Kidney epithelial cell (primary cell): ENCODE results near the gene HTR7. TPM values are rescaled to one million over a fixed set of nuclear protein-coding genes. Genes with fewer than 3 reads are reported as not detected.

Experiments
- DNase-seq: peaks from one replicate; pipeline ENCODE4 v3.0.0-alpha.2; 2010; ENCODE audit warnings: low read depth
- H3K27me3 ChIP-seq: 2 replicates; pipeline ENCODE4 v1.6.0; 2011; ENCODE audit warnings: low read length; ENCODE audit not compliant: control insufficient read depth, insufficient read depth
- H3K36me3 ChIP-seq: 2 replicates; pipeline ENCODE4 v1.5.1; 2011; ENCODE audit warnings: low read length; ENCODE audit not compliant: control insufficient read depth, insufficient read depth
- H3K4me3 ChIP-seq: 2 replicates; pipeline ENCODE4 v1.5.1; 2011; ENCODE audit warnings: low read depth, mild to moderate bottlenecking, control low read depth, low read length
- total RNA-seq: library from RNA; depleted of rRNA; stranded (reverse); fragments of >200 nt; gene quantifications from 2 replicates; pipeline ENCODE4 v1.2.3, GENCODE V29; 2015
- TF ChIP-seq, protein P1 (sequence below): IDR thresholded peaks from 2 replicates; pipeline ENCODE4 v1.5.1; 2011; ENCODE audit warnings: mild to moderate bottlenecking, moderate library complexity, low read length, control low read depth, inconsistent platforms; ENCODE audit not compliant: insufficient read depth, poor library complexity, severe bottlenecking

The HTR7 gene
- total RNA-seq, 1 donor from 2014 or later: 0.17 TPM

- Histone ChIP-seq H3K27me3 (peaks cover 17% of the 10 kb centered on the region), H3K36me3 (no peaks in the 10 kb centered on the region), H3K4me3 (peak overlapping the region; percentile 53)
- DNase-seq: no peak
- TF ChIP-seq, protein P1, sequence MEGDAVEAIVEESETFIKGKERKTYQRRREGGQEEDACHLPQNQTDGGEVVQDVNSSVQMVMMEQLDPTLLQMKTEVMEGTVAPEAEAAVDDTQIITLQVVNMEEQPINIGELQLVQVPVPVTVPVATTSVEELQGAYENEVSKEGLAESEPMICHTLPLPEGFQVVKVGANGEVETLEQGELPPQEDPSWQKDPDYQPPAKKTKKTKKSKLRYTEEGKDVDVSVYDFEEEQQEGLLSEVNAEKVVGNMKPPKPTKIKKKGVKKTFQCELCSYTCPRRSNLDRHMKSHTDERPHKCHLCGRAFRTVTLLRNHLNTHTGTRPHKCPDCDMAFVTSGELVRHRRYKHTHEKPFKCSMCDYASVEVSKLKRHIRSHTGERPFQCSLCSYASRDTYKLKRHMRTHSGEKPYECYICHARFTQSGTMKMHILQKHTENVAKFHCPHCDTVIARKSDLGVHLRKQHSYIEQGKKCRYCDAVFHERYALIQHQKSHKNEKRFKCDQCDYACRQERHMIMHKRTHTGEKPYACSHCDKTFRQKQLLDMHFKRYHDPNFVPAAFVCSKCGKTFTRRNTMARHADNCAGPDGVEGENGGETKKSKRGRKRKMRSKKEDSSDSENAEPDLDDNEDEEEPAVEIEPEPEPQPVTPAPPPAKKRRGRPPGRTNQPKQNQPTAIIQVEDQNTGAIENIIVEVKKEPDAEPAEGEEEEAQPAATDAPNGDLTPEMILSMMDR: no peak
Observed at GRCh38 chr10:90856964-90857634, 740 bp downstream of the HTR7 start.

DNA sequence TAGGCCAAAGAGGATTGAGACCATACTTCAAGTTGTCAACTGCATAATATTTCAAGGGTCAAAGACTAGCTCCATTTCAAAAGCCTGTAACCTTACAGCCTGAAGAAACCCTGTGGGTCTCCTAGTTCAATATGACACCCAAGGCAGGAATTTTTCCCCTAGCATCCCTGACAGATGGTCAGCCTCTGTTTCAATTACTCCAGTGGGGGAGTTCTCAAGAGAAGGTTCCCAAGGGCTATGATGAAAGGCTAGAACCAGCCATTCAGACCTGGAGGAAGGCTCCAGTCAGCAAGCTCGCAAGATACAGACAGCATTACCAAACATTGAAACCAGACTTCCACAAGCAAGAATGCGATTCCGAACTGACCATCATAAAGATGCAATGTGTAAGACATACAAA lies 1.6 kb downstream of the HTR7 start:
- H3K36me3 ChIP-seq: no peaks in the 10 kb centered on the region
- peaks cover 17% of the 10 kb centered on the region for H3K27me3 ChIP-seq
- TF ChIP-seq, protein P1: no peak
- DNase-seq: no peak
- H3K4me3 ChIP-seq: no peak overlapping the region

GRCh38 chr10:90855126-90855525 lies 2.7 kb downstream of the HTR7 start:
- Histone ChIP-seq H3K27me3 (peaks cover 17% of the 10 kb centered on the region), H3K4me3 (no peak overlapping the region), H3K36me3 (no peaks in the 10 kb centered on the region)
- no peak for DNase-seq
- TF ChIP-seq, protein P1: no peak

DNA sequence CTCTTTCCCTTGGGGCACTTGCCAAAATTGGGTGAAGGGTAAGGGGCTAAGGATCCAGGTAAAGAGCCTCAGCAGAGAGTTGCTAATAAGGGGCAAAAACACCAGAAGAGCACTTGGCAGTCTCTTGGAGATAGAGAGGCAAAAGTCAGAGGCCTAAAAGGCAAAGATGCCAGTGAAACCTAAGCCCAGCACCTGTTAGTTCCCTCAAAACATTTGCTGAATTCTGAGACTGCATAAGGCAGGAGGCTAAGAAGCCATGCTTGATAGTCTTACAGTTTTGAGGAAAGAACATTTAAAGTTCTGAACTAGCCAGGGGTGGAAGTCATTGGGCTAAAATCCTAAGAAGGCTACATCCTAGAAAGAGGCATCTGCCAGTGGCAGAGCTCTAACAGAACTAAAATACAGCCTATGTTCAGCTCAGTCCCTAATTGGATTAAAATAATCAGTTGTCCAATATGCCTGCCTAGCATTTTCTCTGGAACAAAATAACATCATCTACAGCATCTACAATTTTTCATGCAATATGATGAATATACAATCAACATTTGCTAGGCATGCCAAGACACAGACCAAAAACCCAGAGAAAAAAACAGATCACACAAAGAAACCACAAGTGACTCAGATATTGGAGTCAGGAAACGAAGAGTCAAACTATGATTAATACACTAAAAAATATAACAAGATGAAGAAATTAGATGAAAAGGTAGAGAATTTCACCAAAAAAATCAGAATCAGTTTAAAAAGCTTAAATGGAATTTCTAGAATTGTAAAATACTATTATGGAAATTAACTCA lies 7.7 kb downstream of the HTR7 start:
- TF ChIP-seq, protein P1: no peak
- H3K27me3 ChIP-seq: peaks cover under 1% of the 10 kb centered on the region
- H3K4me3 ChIP-seq: no peak overlapping the region
- no peaks in the 10 kb centered on the region for H3K36me3 ChIP-seq
- no peak for DNase-seq

GRCh38 chr10:90847436-90847835 lies 10.4 kb downstream of the HTR7 start:
- H3K36me3 ChIP-seq: no peaks in the 10 kb centered on the region
- H3K27me3 ChIP-seq: no peaks in the 10 kb centered on the region
- no peak for DNase-seq
- H3K4me3 ChIP-seq: no peak overlapping the region
- TF ChIP-seq, protein P1: no peak
